HL-60/S4 treated with retinoic acid at 250 ng/mL for 4 days and 3 days (cell line): Measurements from ENCODE around the gene PEPD.

Experiments
- in situ Hi-C: fragments of 300-500 bp; cut with MboI; formaldehyde crosslinking; loops from 2 replicates; pipeline ENCODE4 v1.7.0; 2022; ENCODE audit warnings: low sequenced_read_pairs

Gene PEPD

DNA sequence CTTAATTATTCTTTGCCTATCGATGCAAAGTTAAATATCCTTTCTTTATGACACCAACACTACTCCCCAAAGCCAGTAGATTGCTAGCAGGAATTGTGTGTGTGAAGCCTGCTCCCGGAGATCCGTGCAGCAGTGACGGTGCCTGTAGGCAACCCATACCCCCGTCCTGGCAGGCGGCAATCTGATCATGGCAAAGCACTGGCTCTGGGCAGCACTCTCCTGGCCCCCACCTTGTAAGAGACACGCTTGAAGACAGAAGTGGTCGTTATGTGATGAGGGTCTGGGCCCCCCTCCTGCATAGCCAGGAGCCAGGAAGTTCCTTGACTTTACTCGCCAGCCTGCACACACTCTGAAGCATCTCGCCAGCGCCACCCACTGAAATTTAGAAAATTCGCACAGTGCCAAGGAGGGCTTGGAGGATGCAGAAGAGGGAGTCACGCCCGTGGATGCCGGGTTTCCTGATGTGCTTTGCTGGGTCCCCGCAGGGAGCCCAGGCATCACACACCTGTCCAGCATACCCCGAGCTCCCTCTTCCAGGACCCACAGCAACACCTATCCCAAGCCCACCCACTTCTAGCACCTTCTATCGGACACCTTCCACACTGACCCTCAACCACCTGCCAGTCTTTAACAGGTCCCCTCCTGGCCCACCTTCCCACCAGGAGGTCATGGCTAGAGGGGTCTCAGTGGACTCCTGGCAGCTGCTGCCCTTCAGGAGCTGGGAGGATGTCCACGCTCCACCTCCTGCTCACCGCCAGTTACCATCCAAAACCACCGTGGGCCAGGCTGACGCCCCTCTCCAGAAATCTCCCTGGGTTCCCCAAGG is 93.6 kb downstream of the PEPD start:
- in situ Hi-C loops: loop anchor here (10.0 kb wide), 1 partner anchor 337 kb away; no protein-coding TSS in a partner anchor

DNA sequence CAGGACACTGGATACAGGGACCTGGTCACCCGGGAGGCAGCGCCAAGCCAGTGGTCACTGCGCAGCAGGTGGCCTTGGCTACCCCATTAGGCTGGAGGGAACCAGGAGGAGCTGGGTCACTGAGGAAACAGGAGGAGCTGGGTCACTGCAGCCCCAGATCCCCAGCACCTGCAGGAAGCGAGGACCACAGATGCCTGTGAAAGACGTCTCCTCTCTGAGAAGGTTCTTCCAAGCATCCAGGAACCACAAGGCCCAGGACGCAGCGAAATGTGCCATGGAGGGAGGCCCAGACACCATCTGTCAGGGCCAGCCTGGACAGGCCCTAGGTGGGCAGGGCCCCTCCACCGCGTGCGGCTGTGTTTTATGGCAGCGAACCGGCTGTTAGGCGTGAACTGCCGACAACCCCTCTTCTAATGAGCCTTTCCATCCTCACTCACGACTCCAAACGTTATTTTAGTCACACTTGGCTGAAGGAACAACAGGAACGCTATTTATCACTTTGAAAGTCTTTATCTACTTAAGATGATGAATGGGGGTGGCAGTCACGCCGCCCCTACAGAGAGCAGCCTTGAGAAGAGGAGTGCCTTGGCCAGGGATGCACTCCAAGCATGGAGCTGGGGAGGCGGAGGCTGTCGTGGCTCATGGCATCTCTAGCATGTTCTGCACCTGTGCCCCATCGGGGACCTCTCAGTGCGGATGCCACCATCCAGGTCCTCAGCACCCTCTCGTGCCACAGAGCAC is 94.8 kb downstream of the PEPD start:
- in situ Hi-C loops: loop anchor here (10.0 kb wide), 1 partner anchor 338 kb away; no protein-coding TSS in a partner anchor

- in situ Hi-C loops: loop anchor here (10.0 to 25.0 kb wide), 2 partner anchors 287 to 341 kb away; partner anchors contain the start of gene WDR88
Observed at GRCh38 chr19:33424181-33424580, 97.4 kb downstream of the PEPD start.

DNA sequence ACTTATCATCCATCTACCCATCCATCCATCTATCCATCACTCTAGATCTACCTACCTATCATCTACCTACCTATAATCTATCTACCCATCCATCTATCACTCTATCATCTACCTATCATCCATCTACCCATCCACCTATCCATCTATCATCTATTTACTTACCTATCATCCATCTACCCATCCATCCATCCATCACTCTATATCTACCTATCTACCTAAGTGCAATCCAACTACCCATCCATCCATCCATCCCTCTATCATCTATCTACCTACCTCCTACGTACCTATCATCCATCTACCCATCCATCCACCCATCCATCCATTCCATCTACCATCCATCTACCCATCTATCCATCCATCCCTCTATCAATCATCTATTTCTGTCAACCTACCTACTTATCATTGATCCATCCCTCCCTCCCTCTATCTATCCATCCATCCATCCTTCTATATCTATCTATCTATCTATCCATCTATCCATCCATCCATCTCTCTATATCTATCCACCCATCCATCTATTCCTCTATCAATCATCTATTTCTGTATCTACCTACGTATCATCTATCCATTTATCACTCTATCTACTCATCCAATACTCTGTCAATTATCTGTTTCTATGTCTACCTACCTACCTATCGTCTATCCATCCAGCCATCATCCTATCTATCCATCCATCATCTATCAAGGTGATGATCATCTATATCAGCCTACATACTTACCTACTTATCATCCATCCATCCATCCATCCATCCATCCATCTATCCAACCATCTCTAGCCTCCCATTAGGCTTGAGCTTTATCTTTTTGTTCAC is 99.0 kb downstream of the PEPD start:
- in situ Hi-C loops: loop anchor here (10.0 to 25.0 kb wide), 2 partner anchors 285 to 342 kb away; partner anchors contain the start of gene WDR88

GRCh38 chr19:33421368-33421767 is 100.2 kb downstream of the PEPD start:
- in situ Hi-C loops: loop anchor here (10.0 to 25.0 kb wide), 2 partner anchors 284 to 343 kb away; partner anchors contain the start of gene WDR88

DNA sequence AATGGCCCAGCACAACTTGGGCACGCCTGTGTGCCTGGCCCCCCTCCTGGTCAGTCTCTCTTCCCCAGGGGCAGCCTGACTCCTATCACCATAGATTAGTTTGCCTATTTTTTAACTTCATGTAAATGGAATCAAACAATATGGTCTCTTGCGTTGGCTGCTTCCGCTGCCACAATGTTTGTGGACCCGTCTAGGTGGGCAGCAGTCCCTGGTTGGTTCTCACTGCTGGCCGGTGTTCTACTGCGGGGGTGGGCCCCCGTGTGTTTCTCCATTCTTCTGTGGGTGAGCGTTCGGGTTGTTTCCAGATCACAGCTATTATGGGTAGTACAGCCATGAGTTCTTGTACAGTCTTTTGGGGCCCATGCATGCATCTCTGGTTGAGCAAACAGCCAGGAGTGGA is 100.8 kb downstream of the PEPD start:
- in situ Hi-C loops: loop anchor here (10.0 to 25.0 kb wide), 2 partner anchors 284 to 344 kb away; partner anchors contain the start of gene WDR88

GRCh38 chr19:33419788-33420130 is 101.8 kb downstream of the PEPD start:
- in situ Hi-C loops: loop anchor here (10.0 to 25.0 kb wide), 2 partner anchors 282 to 345 kb away; partner anchors contain the start of gene WDR88

GRCh38 chr19:33418871-33419787 is 102.5 kb downstream of the PEPD start:
- in situ Hi-C loops: loop anchor here (25.0 kb wide), 1 partner anchor 282 kb away; the partner anchor contains the start of gene WDR88

DNA sequence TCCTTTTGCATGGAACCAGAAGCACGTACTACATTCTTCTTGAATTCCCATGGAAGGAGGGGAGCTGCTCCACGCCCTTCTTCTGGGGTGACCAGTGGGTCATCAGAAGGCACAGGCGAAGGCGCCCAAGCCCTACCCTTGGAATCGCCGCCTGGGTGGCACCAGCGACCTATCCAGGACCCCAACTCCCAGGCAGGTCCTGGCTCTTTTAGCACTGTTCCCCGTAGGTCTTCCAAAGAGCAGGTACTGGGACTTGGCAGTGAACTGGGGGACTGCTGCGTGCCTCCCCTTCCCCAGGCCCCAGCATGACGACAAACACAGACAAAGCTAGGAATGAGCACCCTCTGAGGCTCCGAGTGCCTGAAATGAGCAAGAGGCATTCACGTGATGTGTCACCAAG is 103.1 kb downstream of the PEPD start:
- in situ Hi-C loops: loop anchor here (25.0 kb wide), 1 partner anchor 281 kb away; the partner anchor contains the start of gene WDR88

DNA sequence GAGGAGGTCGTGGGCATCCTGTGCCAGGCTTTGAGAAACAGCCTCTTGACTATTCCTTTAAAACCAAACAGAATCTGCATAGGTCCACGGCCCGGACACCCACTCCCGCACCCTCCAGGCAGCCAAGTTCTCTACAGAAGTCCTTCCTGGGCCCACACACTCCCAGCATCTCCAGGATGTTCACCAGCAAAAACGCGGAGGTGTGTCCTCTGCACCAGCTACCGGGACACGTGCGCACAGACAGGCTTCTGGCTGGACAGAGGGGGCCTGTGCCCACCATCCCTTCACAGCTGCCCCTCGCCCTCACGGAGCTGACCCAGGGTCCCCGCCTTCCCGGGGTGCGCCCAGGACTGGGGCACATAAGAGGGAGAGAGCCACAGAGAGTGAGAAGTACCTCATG is 103.8 kb downstream of the PEPD start:
- in situ Hi-C loops: loop anchor here (25.0 kb wide), 1 partner anchor 280 kb away; the partner anchor contains the start of gene WDR88

GRCh38 chr19:33416307-33417215 is 105.0 kb downstream of the PEPD start:
- in situ Hi-C loops: loop anchor here (25.0 kb wide), 1 partner anchor 279 kb away; the partner anchor contains the start of gene WDR88

DNA sequence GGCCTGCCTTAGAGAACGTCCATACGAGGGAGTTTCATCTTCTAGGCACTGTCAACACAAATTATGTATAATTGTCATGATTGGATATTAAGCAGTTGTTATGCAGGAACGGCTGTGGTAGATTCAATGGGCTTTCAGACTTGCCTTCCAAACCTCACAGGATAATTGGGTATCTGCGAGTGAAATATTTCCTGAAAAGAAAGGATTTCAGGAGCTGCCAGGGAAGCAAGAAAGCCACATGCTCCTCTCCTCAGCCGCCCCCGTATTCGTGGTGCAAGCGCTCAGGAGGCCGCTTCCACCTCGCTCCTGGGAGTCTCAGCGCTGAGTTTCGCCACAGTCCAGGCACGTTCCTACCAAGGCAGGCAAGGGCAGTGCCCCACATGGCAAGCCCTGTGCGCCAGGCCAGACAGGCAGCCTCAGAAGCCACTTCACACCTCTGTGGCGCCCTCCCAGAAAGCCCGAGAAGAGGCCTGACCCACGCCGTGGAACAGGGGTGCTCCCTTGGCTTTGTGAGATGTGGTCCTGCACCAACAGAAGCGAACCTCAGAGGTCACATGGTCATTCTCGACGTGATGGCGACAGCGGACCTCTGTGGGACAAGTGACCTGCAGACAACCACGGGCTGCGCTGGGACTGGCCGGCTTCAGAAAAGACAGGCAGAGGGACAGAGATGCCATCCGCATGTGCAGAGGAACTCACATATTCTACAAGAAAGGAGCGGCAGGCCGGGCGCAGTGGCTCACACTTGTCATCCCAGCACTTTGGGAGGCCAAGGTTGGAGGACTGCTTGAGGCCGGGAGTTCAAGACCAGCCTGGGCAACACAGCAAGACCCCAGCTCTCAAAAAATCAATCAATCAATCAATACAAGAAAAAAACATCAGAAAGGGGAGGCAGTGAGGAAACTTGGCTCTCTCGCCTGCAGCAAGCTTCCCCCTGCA is 106.7 kb downstream of the PEPD start:
- in situ Hi-C loops: loop anchor here (25.0 kb wide), 1 partner anchor 278 kb away; the partner anchor contains the start of gene WDR88

DNA sequence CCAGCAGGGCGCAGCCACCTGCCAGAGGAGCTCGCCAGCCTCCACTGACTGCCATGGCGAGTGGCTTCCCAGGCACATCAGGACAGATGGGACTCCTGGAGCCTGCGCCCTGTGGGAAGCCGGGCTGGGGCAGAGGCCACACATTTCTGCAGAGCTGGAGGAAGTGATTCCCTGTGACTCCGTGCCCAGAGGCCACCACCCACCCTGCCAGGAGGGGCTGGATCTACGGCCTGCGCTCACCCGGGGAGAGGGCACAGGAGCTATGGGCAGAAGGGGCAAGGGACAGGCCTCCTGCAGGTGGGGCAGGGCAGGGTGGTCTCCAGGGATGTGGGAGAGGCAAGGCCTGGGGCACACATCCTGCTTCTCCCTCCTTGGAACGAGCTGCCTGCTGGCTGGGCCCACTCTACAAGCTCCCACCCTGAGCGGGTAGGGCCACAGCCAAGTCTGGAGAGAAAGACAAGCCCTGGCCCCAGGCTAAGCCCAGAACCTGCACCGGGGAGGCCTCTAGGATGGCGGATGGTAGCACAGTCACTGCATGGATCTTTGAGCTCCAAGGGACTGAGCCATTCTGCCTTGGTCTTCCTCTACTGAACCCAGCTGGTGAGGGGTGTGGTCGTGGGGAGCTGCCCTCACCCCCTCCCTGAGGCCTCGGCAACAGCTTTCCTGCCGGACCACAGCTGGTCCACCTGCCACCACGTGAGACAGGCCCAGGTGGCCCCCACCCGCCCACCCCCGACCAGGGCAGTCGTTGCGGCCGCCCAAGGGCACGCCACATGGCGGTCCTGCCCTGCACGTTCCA is 107.5 kb downstream of the PEPD start:
- in situ Hi-C loops: loop anchor here (25.0 kb wide), 1 partner anchor 277 kb away; the partner anchor contains the start of gene WDR88

DNA sequence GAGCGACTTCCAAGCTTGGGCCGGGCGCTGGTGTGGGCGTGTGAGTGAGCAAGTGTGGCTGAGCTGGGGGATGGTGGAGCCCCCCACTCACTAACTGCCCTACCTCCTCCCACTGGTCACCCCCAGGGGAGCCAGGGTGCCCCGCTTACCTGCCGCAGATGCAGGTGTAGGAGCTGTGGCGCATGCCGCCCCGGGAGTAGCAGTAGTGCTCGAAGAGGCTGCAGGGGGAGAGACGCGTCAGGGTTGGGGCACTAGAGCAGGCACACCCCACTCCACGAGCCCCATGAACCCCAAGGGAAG is 108.2 kb downstream of the PEPD start:
- in situ Hi-C loops: loop anchor here (25.0 kb wide), 1 partner anchor 276 kb away; the partner anchor contains the start of gene WDR88

- in situ Hi-C loops: loop anchor here (25.0 kb wide), 1 partner anchor 276 kb away; the partner anchor contains the start of gene WDR88
Observed at GRCh38 chr19:33412601-33413425, 108.8 kb downstream of the PEPD start.
